Measurements from ENCODE around the gene MRPS17.

DNA sequence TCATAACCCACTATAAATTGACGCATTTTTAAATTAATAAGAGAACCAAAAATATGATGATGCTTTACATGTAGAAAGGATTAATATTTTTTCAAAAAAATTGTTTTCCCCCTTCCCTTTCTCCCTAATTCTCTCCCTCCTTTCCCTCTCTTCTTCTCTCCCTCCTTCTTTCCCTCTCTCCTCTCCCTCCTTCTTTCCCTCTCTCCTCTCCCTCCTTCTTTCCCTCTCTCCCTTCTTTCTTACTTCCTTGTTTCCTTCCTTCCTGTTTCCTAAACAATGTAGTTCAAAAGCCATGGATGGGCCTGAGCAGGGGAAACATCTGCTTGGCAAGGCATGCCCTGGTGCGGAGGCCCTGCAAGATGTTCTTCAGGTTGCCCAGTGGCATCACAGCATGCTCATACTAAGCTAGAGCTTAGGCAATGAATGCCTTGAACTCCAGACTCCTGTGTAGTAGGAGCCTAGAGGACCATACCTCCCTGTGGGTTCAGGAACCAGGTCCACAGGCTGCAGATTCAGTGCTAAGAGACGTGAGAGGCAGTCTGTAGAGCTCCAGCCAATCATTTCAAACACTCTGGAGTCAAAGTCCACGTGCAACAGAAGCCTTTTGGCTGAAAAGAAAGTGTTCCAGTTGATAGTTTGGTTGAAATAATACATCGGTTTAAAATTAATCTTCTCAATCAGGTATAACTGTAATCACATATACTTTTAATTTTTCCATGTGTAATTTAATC, 20.1 kb upstream of the MRPS17 start:
- no peak for TF ChIP-seq POLR2A (IDR thresholded peaks at IDR 0.05)
- TF ChIP-seq, protein P1, sequence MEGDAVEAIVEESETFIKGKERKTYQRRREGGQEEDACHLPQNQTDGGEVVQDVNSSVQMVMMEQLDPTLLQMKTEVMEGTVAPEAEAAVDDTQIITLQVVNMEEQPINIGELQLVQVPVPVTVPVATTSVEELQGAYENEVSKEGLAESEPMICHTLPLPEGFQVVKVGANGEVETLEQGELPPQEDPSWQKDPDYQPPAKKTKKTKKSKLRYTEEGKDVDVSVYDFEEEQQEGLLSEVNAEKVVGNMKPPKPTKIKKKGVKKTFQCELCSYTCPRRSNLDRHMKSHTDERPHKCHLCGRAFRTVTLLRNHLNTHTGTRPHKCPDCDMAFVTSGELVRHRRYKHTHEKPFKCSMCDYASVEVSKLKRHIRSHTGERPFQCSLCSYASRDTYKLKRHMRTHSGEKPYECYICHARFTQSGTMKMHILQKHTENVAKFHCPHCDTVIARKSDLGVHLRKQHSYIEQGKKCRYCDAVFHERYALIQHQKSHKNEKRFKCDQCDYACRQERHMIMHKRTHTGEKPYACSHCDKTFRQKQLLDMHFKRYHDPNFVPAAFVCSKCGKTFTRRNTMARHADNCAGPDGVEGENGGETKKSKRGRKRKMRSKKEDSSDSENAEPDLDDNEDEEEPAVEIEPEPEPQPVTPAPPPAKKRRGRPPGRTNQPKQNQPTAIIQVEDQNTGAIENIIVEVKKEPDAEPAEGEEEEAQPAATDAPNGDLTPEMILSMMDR (IDR thresholded peaks at IDR 0.05 in 4 of 5, conservative IDR thresholded peaks at IDR 0.05 in 1 of 5), result no peak
